ENCODE measurements around the gene PAQR3. TPM values are rescaled to one million over a fixed set of nuclear protein-coding genes. Genes with fewer than 3 reads are reported as not detected.
A peak's percentile ranks its signal among the peaks of the same experiment; 100 is the strongest.

The PAQR3 gene
- total and polyA plus RNA-seq, 2 experiments from 2014 or later = 13.1 to 19.2 TPM

DNA sequence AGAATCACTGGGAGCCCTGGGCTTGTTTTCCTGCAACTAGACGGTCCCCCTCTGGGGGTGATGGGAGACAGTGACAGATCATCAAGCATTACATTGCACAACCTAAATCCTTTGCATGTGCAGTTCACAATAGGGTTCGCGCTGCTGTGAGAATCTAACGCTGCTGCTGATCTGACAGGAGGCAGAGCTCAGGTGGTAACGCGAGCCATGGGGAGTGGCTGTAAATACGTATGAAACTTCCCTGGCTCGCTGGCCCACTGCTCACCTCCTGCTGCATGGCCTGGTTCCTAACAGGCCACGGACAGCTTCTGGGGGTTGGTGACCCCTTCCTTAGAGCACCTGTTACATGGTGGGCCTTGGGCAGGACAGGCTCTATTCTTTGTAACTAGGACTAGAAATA is 10.4 kb downstream of the PAQR3 start:
- no peak overlapping the region for H3K27ac ChIP-seq
- WGBS, 2 experiments (ENCODE audit: low coverage in 1 of 2, low lambda C conversion rate in 2 of 2, missing lambda C conversion rate in 2 of 2) = 92 to 93% methylated on average over 9 of the region's 9 CpGs

GRCh38 chr4:78926826-78927225 is 12.4 kb downstream of the PAQR3 start:
- Histone ChIP-seq H3K4me2 (ENCODE audit: unreplicated experiment) (no peak overlapping the region), H3K27ac (no peak overlapping the region), H4K20me1 (ENCODE audit: insufficient read depth) (no peaks in the 10 kb centered on the region), H3K36me3 (ENCODE audit: low read depth) (peaks cover 21% of the 10 kb centered on the region), H3K9ac (no peak overlapping the region), H3F3A (ENCODE audit: insufficient read depth) (peaks cover 10% of the 10 kb centered on the region; the same call in 1 of the 2 replicates), H3K9me3 (ENCODE audit: low read depth) (no peaks in the 10 kb centered on the region), H2AFZ (no peak overlapping the region), H3K4me3 (no peak overlapping the region), H3K79me2 (ENCODE audit: insufficient read depth) (no peaks in the 10 kb centered on the region), H3K4me1 (ENCODE audit: insufficient read depth) (peaks cover 9% of the 10 kb centered on the region), H3K9me2 (ENCODE audit: insufficient read depth) (no peaks in the 10 kb centered on the region), H3K27me3 (replicated peaks; ENCODE audit: insufficient read depth) (no peaks in the 10 kb centered on the region)
- no peak for DNase-seq
- in situ Hi-C loops (cut with MboI) = loop anchor here (25.0 kb wide), 2 partner anchors 1285 to 1385 kb away; no protein-coding TSS in a partner anchor
- 100% methylated on average over 1 of the region's 1 CpG for WGBS, 2 experiments (ENCODE audit: low coverage in 1 of 2, low lambda C conversion rate in 2 of 2, missing lambda C conversion rate in 2 of 2)
- TF ChIP-seq EZH2 (IDR thresholded peaks at IDR 0.05; ENCODE audit: insufficient read depth, poor library complexity, severe bottlenecking) (no peak), EZH2phosphoT487 (IDR thresholded peaks at IDR 0.05; ENCODE audit: insufficient read depth, low read depth) (no peak)

More for the DNA sequence above, 10.4 kb downstream of the PAQR3 start:
- no peaks in the 10 kb centered on the region for H4K20me1 ChIP-seq (ENCODE audit: insufficient read depth)
- TF ChIP-seq EZH2 (IDR thresholded peaks at IDR 0.05; ENCODE audit: insufficient read depth, poor library complexity, severe bottlenecking) = no peak
- H3K4me3 ChIP-seq = no peak overlapping the region
- no peaks in the 10 kb centered on the region for H3K9me2 ChIP-seq (ENCODE audit: insufficient read depth)
- no peaks in the 10 kb centered on the region for H3F3A ChIP-seq (ENCODE audit: insufficient read depth)
- no peak overlapping the region for H3K9ac ChIP-seq
- no peaks in the 10 kb centered on the region for H3K79me2 ChIP-seq (ENCODE audit: insufficient read depth)
- DNase-seq = no peak
- no peaks in the 10 kb centered on the region for H3K9me3 ChIP-seq (ENCODE audit: low read depth)
- no peaks in the 10 kb centered on the region for H3K27me3 ChIP-seq (replicated peaks; ENCODE audit: insufficient read depth)
- H3K4me2 ChIP-seq (ENCODE audit: unreplicated experiment) = no peak overlapping the region
- H2AFZ ChIP-seq = no peak overlapping the region
- in situ Hi-C loops (cut with MboI) = loop anchor here (25.0 kb wide), 2 partner anchors 1283 to 1383 kb away; no protein-coding TSS in a partner anchor
- H3K4me1 ChIP-seq (ENCODE audit: insufficient read depth) = no peaks in the 10 kb centered on the region
- H3K36me3 ChIP-seq (ENCODE audit: low read depth) = peaks cover 21% of the 10 kb centered on the region

DNA sequence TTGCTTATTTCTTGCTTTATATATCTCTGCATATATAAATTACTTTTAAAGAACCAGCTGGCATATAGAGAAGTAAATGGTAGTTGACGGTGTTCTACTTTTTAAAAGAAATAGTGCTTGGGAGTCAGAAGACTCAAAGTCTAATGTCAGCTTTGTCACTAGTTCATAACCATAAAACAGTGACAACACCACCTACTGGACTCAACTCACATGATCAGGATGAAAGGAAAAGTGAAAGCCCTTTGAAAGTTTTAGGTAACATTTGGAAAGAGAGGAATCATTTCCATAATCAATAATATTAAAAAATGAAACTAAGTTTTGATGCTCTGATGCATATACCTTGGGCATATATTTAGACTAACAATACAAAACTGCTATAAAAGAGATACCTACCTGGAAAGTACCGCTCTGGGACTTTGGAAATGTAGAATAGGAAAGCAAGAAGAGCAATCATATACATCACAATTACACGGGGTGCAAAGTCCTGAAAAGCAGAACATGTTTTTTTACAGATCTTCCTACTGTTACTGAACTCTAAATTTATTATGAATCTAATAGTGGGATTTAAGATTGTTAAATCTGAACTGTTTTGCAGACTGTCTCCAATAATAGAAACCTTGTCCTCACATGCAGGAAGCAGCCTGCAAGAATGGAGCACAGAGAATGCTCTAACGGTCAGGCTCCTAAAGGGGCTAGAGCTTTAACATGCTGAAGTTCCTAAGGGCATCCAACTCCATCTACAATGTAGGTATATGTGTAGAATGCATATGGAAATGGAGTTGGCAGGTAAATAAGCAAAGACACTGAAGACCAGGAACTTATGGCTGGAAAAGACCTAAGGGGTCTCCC is 15.6 kb downstream of the PAQR3 start:
- 87 to 88% methylated on average over 4 of the region's 4 CpGs for WGBS, 2 experiments (ENCODE audit: low coverage in 1 of 2, low lambda C conversion rate in 2 of 2, missing lambda C conversion rate in 2 of 2)
- H4K20me1 ChIP-seq (ENCODE audit: insufficient read depth) = no peaks in the 10 kb centered on the region
- H3K9me3 ChIP-seq (ENCODE audit: low read depth) = no peaks in the 10 kb centered on the region
- peaks cover 14% of the 10 kb centered on the region for H3K36me3 ChIP-seq (ENCODE audit: low read depth)
- peaks cover 12% of the 10 kb centered on the region for H3K4me1 ChIP-seq (ENCODE audit: insufficient read depth)
- no peaks in the 10 kb centered on the region for H3K27me3 ChIP-seq (replicated peaks; ENCODE audit: insufficient read depth)
- H3K4me3 ChIP-seq = no peak overlapping the region
- H3K9me2 ChIP-seq (ENCODE audit: insufficient read depth) = no peaks in the 10 kb centered on the region
- H3K9ac ChIP-seq = no peak overlapping the region
- no peak overlapping the region for H2AFZ ChIP-seq
- no peak for DNase-seq
- H3K79me2 ChIP-seq (ENCODE audit: insufficient read depth) = no peaks in the 10 kb centered on the region
- no peak overlapping the region for H3K4me2 ChIP-seq (ENCODE audit: unreplicated experiment)
- H3F3A ChIP-seq (ENCODE audit: insufficient read depth) = peaks cover 22% of the 10 kb centered on the region
- in situ Hi-C loops (cut with MboI) = no loop called here
- TF ChIP-seq EZH2 (IDR thresholded peaks at IDR 0.05; ENCODE audit: insufficient read depth, poor library complexity, severe bottlenecking) (no peak), EZH2phosphoT487 (IDR thresholded peaks at IDR 0.05; ENCODE audit: insufficient read depth, low read depth) (no peak)
- H3K27ac ChIP-seq = no peak overlapping the region

- 61 to 62% methylated on average over 4 of the region's 4 CpGs for WGBS, 2 experiments (ENCODE audit: low coverage in 1 of 2, low lambda C conversion rate in 2 of 2, missing lambda C conversion rate in 2 of 2)
- Histone ChIP-seq H3K79me2 (ENCODE audit: insufficient read depth) (no peaks in the 10 kb centered on the region), H3F3A (ENCODE audit: insufficient read depth) (peaks cover 22% of the 10 kb centered on the region), H3K9me3 (ENCODE audit: low read depth) (no peaks in the 10 kb centered on the region), H3K9me2 (ENCODE audit: insufficient read depth) (no peaks in the 10 kb centered on the region), H3K9ac (no peak overlapping the region), H3K4me3 (no peak overlapping the region), H3K27ac (0 out of 2 replicates have a peak overlapping the region, but pooled peaks have one; percentile 26), H3K36me3 (ENCODE audit: low read depth) (peaks cover 7% of the 10 kb centered on the region), H4K20me1 (ENCODE audit: insufficient read depth) (no peaks in the 10 kb centered on the region), H3K27me3 (replicated peaks; ENCODE audit: insufficient read depth) (no peaks in the 10 kb centered on the region), H3K4me2 (ENCODE audit: unreplicated experiment) (no peak overlapping the region), H2AFZ (no peak overlapping the region), H3K4me1 (ENCODE audit: insufficient read depth) (peaks cover 12% of the 10 kb centered on the region)
- TF ChIP-seq EZH2 (IDR thresholded peaks at IDR 0.05; ENCODE audit: insufficient read depth, poor library complexity, severe bottlenecking) = no peak
- TF ChIP-seq EZH2phosphoT487 (IDR thresholded peaks at IDR 0.05; ENCODE audit: insufficient read depth, low read depth) = no peak
- DNase-seq = peak; percentile 70
- in situ Hi-C loops (cut with MboI) = no loop called here
Measured at GRCh38 chr4:78922207-78922606, 17.0 kb downstream of the PAQR3 start.

All from GM23248 (cell line).